ENCODE results near the gene PSMD5.

The PSMD5 gene

GRCh38 chr9:120801441-120801840, 41.3 kb downstream of the PSMD5 start:
- no peak for DNase-seq

DNA sequence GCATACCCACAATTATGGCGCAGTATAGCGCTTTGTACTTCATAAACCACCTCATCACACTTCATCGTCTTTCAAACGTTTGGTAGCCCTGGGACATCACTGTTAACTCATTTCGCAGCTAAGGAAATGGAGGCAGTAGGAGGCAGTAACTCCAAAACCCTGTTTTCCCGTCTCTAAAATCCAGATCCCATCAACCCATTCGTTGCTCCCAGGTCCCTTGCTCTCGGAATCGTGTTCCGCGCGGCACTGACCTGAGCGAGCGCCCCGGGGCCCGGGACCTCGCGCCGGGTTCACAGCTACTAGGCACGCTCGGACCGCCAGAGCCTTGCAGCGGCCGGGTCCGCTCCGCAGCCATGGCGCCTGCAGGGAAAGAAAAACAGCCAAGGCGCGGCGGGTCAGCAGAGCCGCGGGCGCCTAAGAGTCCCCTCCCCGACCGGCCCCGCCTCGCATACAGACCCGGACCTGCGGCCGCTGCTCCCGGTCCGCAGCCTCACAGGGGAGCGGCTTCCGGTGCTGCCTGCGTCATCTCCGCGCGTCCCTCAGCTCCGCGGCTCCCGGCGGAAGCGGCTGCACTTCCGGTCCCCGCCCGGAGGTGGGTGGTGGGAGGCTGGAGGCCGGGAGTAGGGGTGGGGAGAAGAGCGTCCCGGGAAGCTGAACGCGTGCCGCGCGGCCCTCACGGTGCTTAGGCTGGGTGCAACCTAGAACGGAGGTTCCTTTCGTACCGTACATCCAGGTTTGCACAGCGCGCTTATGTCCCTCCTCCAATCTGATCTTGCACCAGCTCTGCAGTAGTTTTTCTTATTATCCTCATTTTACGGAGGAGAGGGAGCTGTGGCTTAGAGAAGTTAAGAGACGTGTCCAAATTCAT, 49.6 kb downstream of the PSMD5 start, which contains the start of gene FBXW2:
Gene FBXW2, minus strand, starts transcription at position 519 of the 868 bp plus-strand sequence. CDS start 5,158 bp downstream, outside the sequence.
- DNase-seq, result peak; percentile 85

GRCh38 chr9:120791161-120791560, 51.6 kb downstream of the PSMD5 start:
- no peak for DNase-seq

- DNase-seq, result no peak
Observed at GRCh38 chr9:120787933-120788332, 54.8 kb downstream of the PSMD5 start.

DNA sequence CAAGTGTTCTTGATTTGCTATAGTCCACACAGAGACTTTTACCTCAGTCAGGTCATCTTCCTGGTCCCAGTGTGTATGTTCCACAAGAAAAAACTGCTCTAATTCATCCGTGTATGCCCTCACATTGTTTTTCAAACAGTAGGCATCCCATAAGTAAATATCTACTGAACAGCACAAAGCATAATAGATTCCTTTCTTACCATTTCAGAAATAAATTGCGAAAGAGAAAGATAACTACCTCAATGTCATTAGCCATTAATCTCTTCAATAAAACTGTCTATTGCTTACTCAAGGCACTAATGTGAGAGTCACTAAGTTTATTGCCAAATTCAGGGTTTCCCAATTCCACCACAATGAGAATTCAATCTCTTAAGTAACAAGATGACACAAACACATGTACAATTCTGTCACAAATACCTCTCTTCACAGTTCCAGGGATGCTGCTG, 59.1 kb downstream of the PSMD5 start:
- no peak for DNase-seq

- no peak for DNase-seq
Observed at GRCh38 chr9:120781236-120781635, 61.5 kb downstream of the PSMD5 start.

DNA sequence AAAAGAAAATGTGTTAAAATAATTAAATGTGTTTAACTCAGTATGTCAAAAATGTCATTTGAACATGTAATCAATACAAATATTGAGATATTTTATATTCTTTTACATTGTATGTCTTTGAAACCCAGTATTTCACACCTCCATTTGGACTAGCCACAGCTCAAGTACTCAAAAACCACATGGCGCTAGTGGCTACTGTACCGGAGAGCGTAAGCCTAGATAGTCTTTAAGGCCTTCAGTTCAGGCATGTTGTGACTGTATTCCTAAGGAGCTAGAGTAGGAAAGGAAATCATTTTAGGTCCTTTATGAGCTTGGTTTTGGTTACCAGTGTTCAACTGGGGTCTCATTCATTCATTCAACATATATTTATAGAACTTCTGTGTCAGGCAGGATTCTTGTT, 62.4 kb downstream of the PSMD5 start:
- DNase-seq, result no peak

DNA sequence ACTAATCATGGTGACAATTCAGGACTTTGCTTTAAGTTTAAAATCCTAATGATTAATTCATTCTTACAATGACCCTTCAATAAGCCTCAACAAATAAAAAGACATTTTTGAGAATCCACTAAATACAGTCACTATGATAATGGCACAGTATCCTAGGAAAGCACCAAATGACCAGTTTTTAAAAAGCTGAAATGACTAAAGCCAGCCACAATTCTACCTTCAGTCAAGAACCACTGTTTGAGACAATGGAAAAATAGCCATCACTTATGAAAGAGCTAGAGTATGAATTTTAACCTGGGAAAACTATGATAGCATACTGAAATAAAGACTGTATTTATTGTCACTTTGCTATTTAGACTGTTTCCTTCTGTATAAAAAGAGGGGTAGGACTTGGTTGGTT, 63.5 kb downstream of the PSMD5 start:
- no peak for DNase-seq

DNA sequence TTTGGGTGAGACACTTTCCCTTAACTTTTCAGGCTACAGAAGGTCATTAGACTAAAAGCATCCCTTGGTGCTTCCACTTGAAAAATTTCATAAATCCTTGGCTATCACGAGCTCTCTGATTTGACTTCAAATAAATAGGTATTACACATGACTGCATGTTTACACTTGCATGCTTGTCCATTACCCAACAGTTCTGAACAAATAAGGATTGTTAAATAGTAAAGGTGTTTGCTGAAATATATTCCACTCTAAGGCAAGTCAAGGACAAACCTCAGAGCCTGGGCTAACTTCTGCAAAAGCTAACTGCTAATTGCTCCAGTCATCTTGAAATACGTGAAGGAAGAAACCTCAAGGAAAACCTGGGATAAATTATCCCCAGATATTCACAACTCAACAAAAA, 64.0 kb downstream of the PSMD5 start:
- no peak for DNase-seq

DNA sequence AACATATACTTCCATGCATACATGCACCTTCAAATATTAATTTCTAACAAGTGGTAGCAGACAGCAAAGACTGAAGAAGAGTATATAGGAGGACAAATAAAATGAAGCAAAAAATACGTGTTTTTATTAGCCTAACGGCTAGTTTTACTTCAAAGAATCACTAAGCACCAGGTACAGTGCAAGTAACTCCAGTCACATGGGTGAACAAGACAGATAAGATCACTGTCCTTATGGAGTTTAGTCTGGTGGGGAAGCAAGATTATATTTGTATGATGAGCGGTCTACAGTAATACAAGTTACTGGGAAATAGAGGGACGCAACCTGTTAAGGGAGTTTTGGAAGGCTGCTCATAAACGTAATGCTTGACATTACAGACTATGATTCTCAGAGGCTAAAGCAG, 65.5 kb downstream of the PSMD5 start:
- no peak for DNase-seq

DNA sequence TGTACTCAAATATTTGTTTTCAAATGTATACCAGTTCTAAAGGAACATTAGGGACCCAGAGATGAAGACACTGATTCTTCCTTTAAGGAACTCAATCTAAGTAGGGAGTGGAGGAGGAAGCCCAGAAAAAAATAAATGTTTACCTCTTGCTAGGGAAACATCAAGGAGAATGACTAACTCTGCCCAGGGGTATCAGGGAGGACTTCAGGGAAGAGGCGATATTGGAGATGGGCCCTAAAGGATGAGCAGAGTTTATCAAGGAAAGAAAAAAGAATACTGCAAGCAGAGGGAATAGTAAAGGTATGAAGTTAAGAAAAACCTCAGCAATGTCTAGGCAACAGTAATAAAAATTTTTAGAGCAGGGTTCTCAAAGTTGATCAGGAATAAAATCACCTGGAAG, 65.9 kb downstream of the PSMD5 start:
- DNase-seq, result no peak

DNA sequence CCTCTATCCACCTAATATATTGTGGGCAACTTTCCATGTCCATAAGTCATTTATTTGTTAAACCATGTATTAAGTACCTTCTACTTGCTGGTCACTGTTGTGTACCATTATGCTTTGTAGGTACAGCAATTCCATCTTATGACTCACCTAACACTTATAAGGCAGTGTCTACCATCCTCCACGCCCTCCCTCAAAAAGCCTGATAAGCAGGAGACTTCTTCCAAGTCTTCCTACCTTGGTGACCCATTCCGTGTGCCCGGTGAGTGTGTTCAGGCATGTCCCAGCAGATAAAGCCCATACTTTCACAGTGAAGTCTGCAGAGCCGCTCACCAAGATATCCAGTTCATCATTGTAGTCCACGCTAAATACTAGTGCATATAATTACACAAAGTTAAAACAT, 66.9 kb downstream of the PSMD5 start:
- DNase-seq, result no peak

DNA sequence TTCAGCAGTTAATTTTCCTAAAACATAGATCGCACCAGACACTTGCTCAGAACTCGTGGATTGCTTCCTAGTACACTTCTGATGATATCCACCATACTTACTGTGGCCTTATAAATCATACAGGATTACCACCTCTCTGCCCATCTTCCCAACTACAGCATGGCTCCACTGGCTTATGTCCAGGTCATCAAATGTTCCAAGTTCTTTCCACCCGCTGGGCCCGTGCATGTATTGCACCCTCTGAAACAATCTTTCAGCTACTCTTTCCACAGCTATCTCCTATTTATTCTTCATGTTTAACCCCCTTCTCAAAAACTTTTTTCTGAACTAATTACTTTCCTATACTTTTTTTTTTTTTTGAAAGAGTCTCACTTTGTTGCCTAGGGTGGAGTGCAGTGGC, 68.0 kb downstream of the PSMD5 start:
- DNase-seq, result no peak

DNA sequence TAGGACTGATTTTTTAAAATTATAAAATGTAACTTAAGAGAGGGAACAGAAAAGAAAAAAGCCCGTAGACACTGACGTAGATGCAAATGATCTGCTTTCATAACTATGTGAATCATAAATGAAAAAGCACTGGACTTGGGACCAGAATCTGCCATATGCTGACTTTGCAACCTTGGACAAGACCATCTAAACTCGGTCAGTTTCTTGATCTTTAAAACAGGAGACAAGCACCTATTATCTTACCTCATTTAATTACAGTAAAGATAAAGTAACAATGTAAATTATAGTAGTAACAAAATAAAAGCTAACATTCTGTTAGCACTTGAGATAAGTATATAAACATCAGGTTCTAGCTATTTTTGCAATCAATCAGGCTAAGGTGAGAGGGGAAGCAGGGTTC, 69.5 kb downstream of the PSMD5 start:
- no peak for DNase-seq

GRCh38 chr9:120770931-120771330, 71.8 kb downstream of the PSMD5 start:
- DNase-seq, result no peak

- DNase-seq, result no peak
Observed at GRCh38 chr9:120768886-120769285, 73.8 kb downstream of the PSMD5 start.

GRCh38 chr9:120768247-120768646, 74.5 kb downstream of the PSMD5 start:
- no peak for DNase-seq

DNA sequence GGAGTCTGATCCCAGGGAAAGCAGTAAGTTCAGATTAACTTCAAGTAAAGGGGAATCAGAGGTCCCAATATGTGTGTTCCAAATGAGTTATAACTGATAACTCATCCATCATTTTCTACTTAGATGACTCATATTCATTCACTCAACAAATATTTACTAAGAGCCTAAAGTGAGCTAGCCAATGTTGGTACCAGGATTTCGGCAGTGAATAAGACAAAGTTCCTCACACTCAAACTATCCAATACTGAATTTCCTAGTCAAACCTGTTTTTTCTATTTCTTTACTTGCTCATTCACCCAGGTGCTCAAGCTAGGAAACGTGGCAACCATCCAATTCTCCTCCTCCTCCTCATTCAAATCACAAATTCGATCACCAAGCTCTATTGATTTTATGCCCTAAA, 75.3 kb downstream of the PSMD5 start:
- DNase-seq, result no peak
